ENCODE measurements around the gene EDN1. TPM values are rescaled to one million over a fixed set of nuclear protein-coding genes. Genes with fewer than 3 reads are reported as not detected.
"Not testable (repeated sequence)": the region's sequence is repeated elsewhere in the genome, so short reads cannot be mapped to it uniquely, and the experiment has no call there.

Gene EDN1
- total and polyA plus RNA-seq, 2 donors (not counting 1 experiment from before 2014, with no cell fraction given) = 0.17 to 10.1 TPM

DNA sequence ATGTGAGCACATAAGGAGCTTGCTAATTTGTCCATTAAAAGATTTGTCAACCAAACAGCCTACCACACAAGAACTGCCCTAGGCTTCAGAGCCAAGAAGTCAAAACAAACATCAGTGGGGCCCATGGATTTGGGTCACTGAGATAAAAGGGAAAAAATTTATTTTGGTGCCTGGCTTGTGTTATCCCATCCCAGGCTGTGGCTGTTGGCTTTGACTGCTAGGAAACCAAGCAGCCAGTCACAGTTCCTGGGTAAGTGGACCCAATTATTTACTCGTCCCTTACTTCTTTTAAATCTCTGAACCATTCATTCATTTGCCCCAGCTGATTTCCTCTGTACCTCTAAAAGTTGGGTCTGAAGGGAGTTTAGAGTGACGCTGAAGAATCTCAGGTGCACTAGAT is 41.3 kb downstream of the EDN1 start:
- Histone ChIP-seq H3K79me2 (ENCODE audit: control insufficient read depth, insufficient read depth, low read length) (no peaks in the 10 kb centered on the region), H3K4me1 (ENCODE audit: control insufficient read depth, extremely low read depth, insufficient read depth, low read length) (no peaks in the 10 kb centered on the region), H3K4me3 (replicated peaks in 1 of 4; ENCODE audit: control extremely low read depth in 1 of 4, insufficient read depth in 1 of 4, low read depth in 3 of 4, low read length in 4 of 4) (no peak overlapping the region), H3K9me3 (ENCODE audit: control insufficient read depth, insufficient read depth, low read depth, low read length) (no peaks in the 10 kb centered on the region), H3K27ac (ENCODE audit: insufficient read depth, low read length) (no peak overlapping the region), H3K4me2 (ENCODE audit: extremely low read depth, insufficient read depth, low read length) (no peak overlapping the region), H2AFZ (ENCODE audit: low read length) (no peak overlapping the region), H4K20me1 (ENCODE audit: control insufficient read depth, extremely low read depth, insufficient read depth, low read length) (no peaks in the 10 kb centered on the region), H3K27me3 (ENCODE audit: control insufficient read depth, insufficient read depth, low read length) (no peaks in the 10 kb centered on the region), H3K9ac (ENCODE audit: insufficient read depth, low read length) (no peak overlapping the region), H3K36me3 (ENCODE audit: control insufficient read depth, insufficient read depth, low read length) (no peaks in the 10 kb centered on the region)
- DNase-seq (ENCODE audit: low read depth in 2 of 2) = no peak
- TF ChIP-seq EZH2 (IDR thresholded peaks at IDR 0.05; ENCODE audit: low read length, missing control alignments) = no peak
- TF ChIP-seq, protein P1, sequence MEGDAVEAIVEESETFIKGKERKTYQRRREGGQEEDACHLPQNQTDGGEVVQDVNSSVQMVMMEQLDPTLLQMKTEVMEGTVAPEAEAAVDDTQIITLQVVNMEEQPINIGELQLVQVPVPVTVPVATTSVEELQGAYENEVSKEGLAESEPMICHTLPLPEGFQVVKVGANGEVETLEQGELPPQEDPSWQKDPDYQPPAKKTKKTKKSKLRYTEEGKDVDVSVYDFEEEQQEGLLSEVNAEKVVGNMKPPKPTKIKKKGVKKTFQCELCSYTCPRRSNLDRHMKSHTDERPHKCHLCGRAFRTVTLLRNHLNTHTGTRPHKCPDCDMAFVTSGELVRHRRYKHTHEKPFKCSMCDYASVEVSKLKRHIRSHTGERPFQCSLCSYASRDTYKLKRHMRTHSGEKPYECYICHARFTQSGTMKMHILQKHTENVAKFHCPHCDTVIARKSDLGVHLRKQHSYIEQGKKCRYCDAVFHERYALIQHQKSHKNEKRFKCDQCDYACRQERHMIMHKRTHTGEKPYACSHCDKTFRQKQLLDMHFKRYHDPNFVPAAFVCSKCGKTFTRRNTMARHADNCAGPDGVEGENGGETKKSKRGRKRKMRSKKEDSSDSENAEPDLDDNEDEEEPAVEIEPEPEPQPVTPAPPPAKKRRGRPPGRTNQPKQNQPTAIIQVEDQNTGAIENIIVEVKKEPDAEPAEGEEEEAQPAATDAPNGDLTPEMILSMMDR (conservative IDR thresholded peaks at IDR 0.05 in 1 of 2, IDR thresholded peaks at IDR 0.05 in 1 of 2; ENCODE audit: low read depth in 1 of 2, low read length in 2 of 2) = no peak

GRCh38 chr6:12331951-12332749 is 42.0 kb downstream of the EDN1 start:
- Histone ChIP-seq H3K9ac (ENCODE audit: insufficient read depth, low read length) (no peak overlapping the region), H3K4me3 (replicated peaks in 1 of 4; ENCODE audit: control extremely low read depth in 1 of 4, insufficient read depth in 1 of 4, low read depth in 3 of 4, low read length in 4 of 4) (no peak overlapping the region), H3K36me3 (ENCODE audit: control insufficient read depth, insufficient read depth, low read length) (no peaks in the 10 kb centered on the region), H3K4me2 (ENCODE audit: extremely low read depth, insufficient read depth, low read length) (no peak overlapping the region), H3K4me1 (ENCODE audit: control insufficient read depth, extremely low read depth, insufficient read depth, low read length) (no peaks in the 10 kb centered on the region), H3K27ac (ENCODE audit: insufficient read depth, low read length) (no peak overlapping the region), H3K9me3 (ENCODE audit: control insufficient read depth, insufficient read depth, low read depth, low read length) (no peaks in the 10 kb centered on the region), H4K20me1 (ENCODE audit: control insufficient read depth, extremely low read depth, insufficient read depth, low read length) (no peaks in the 10 kb centered on the region), H3K79me2 (ENCODE audit: control insufficient read depth, insufficient read depth, low read length) (no peaks in the 10 kb centered on the region), H2AFZ (ENCODE audit: low read length) (no peak overlapping the region), H3K27me3 (ENCODE audit: control insufficient read depth, insufficient read depth, low read length) (no peaks in the 10 kb centered on the region)
- TF ChIP-seq, protein P1 (conservative IDR thresholded peaks at IDR 0.05 in 1 of 2, IDR thresholded peaks at IDR 0.05 in 1 of 2; ENCODE audit: low read depth in 1 of 2, low read length in 2 of 2) = no peak
- no peak for TF ChIP-seq EZH2 (IDR thresholded peaks at IDR 0.05; ENCODE audit: low read length, missing control alignments)
- DNase-seq (ENCODE audit: low read depth in 2 of 2) = peak in 1 of 2 donors; percentile 50

DNA sequence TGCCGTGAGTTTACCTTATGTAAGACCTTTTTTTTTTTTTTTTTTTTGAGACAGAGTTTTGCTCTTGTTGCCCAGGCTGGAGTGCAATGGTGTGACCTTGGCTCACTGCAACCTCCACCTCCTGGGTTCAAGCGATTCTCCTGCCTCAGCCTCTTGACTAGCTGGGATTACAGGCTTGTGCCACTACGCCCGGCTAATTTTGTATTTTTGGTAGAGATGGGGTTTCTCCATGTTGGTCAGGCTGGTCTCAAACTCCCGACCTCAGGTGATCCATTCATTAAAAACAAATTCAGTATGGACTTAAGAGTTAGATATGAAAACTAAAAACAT is 42.6 kb downstream of the EDN1 start:
- H3K4me2 ChIP-seq (ENCODE audit: extremely low read depth, insufficient read depth, low read length); H3K27me3 ChIP-seq (ENCODE audit: control insufficient read depth, insufficient read depth, low read length); H2AFZ ChIP-seq (ENCODE audit: low read length); H3K79me2 ChIP-seq (ENCODE audit: control insufficient read depth, insufficient read depth, low read length); DNase-seq (ENCODE audit: low read depth in 2 of 2); H3K36me3 ChIP-seq (ENCODE audit: control insufficient read depth, insufficient read depth, low read length); H3K9ac ChIP-seq (ENCODE audit: insufficient read depth, low read length); H3K9me3 ChIP-seq (ENCODE audit: control insufficient read depth, insufficient read depth, low read depth, low read length); H3K4me1 ChIP-seq (ENCODE audit: control insufficient read depth, extremely low read depth, insufficient read depth, low read length); H4K20me1 ChIP-seq (ENCODE audit: control insufficient read depth, extremely low read depth, insufficient read depth, low read length); H3K27ac ChIP-seq (ENCODE audit: insufficient read depth, low read length); H3K4me3 ChIP-seq (replicated peaks in 1 of 4; ENCODE audit: control extremely low read depth in 1 of 4, insufficient read depth in 1 of 4, low read depth in 3 of 4, low read length in 4 of 4): not testable (repeated sequence)

Measured in fibroblast of lung (primary cell).